BJ (cell line): ENCODE results near the gene SGCA. TPM values are rescaled to one million over a fixed set of nuclear protein-coding genes. Genes with fewer than 3 reads are reported as not detected.

Source experiments
- CTCF ChIA-PET: fragments of 350-600 bp; formaldehyde crosslinking; extraction: SDS; loops from one replicate; lab custom pipeline; 2021; ENCODE audit warnings: antibody characterized with exemption, inconsistent platforms; lab: Yijun Ruan, JAX
- POLR2A ChIA-PET: fragments of 300-600 bp; sonication (Branson Sonifier 250); formaldehyde crosslinking; extraction: SDS; loops from one replicate; lab custom pipeline; 2021; ENCODE audit warnings: antibody characterized with exemption; lab: Charles Lee
- DNase-seq: peaks from one replicate; pipeline ENCODE4 v3.0.0-alpha.2; 2011; ENCODE audit warnings: low read depth
- H3K27me3 ChIP-seq: 2 replicates; pipeline ENCODE4 v1.6.0; 2011; ENCODE audit warnings: low read length; ENCODE audit not compliant: control insufficient read depth, insufficient read depth
- H3K36me3 ChIP-seq: 2 replicates; pipeline ENCODE4 v1.5.1; 2011; ENCODE audit warnings: low read length; ENCODE audit not compliant: control insufficient read depth, insufficient read depth
- H3K4me3 ChIP-seq: 2 replicates; pipeline ENCODE4 v1.5.1; 2011; ENCODE audit warnings: low read depth, mild to moderate bottlenecking, control low read depth, low read length
- CTCF ChIP-seq: IDR thresholded peaks from 2 replicates; pipeline ENCODE4 v1.5.1; 2011; ENCODE audit warnings: low read depth, mild to moderate bottlenecking, control low read depth, inconsistent platforms, low read length, moderate library complexity; ENCODE audit not compliant: insufficient read depth
- polyA plus RNA-seq: library from polyadenylated mRNA; depleted of rRNA; stranded (reverse); fragments of >200 nt; gene quantifications from 2 replicates; pipeline ENCODE4 v1.2.3, GENCODE V29; 2011

SGCA gene
- polyA plus RNA-seq, 1 experiment: 0.40 TPM

GRCh38 chr17:50166518-50167181 lies 845 bp downstream of the SGCA start:
- H3K36me3 ChIP-seq: no peaks in the 10 kb centered on the region
- no peaks in the 10 kb centered on the region for H3K27me3 ChIP-seq
- no peak for DNase-seq
- TF ChIP-seq CTCF: no peak
- no peak overlapping the region for H3K4me3 ChIP-seq
- ChIA-PET CTCF (interaction anchor here (0.6 to 8.5 kb wide), 10 partner anchors 11 to 229 kb away, joined by 3 to 229 read pairs (median 5); partner anchors contain the start of gene TMEM92), POLR2A (interaction anchor here (0.6 kb wide), 1 partner anchor 37 kb away, joined by 4 read pairs; no protein-coding TSS in a partner anchor)

GRCh38 chr17:50167371-50167770 lies 1.6 kb downstream of the SGCA start:
- DNase-seq: no peak
- ChIA-PET CTCF (interaction anchor here (1.0 to 8.5 kb wide), 4 partner anchors 12 to 129 kb away, joined by 3 to 229 read pairs (median 76); partner anchors contain the start of gene TMEM92), POLR2A (no interaction called here)
- TF ChIP-seq CTCF: no peak
- Histone ChIP-seq H3K4me3 (no peak overlapping the region), H3K36me3 (no peaks in the 10 kb centered on the region), H3K27me3 (no peaks in the 10 kb centered on the region)

GRCh38 chr17:50168319-50168718 lies 2.5 kb downstream of the SGCA start:
- Histone ChIP-seq H3K27me3 (no peaks in the 10 kb centered on the region), H3K4me3 (no peak overlapping the region), H3K36me3 (no peaks in the 10 kb centered on the region)
- no peak for DNase-seq
- CTCF ChIA-PET: interaction anchor here (1.0 to 8.5 kb wide), 11 partner anchors 10 to 194 kb away, joined by 3 to 229 read pairs (median 13); partner anchors contain the start of genes COL1A1 and TMEM92
- POLR2A ChIA-PET: no interaction called here
- TF ChIP-seq CTCF: no peak

GRCh38 chr17:50169121-50169764 lies 3.4 kb downstream of the SGCA start:
- ChIA-PET POLR2A (interaction anchor here (0.5 to 1.2 kb wide), 3 partner anchors 33 to 154 kb away, joined by 3 to 5 read pairs (median 3); no protein-coding TSS in a partner anchor), CTCF (interaction anchor here (0.6 to 8.5 kb wide), 50 partner anchors 8 to 465 kb away, joined by 3 to 229 read pairs (median 5); partner anchors contain the start of genes ACSF2, COL1A1, LRRC59 and TMEM92)
- no peak for DNase-seq
- TF ChIP-seq CTCF: peak; percentile 93
- Histone ChIP-seq H3K4me3 (no peak overlapping the region), H3K27me3 (no peaks in the 10 kb centered on the region), H3K36me3 (no peaks in the 10 kb centered on the region)
